HG02970 (cell line): ENCODE measurements around the gene FOXF1.

Source experiments
- ATAC-seq: cut with Tn5 transposase; IDR thresholded peaks from one replicate; pipeline ENCODE4 v1.9.1; 2021; ENCODE audit warnings: mild to moderate bottlenecking, moderate library complexity, moderate number of reproducible peaks; ENCODE audit not compliant: unreplicated experiment, low FRiP score

Gene FOXF1

GRCh38 chr16:86503830-86504229 lies 6.5 kb upstream of the FOXF1 start:
- ATAC-seq = no peak

GRCh38 chr16:86504315-86505184 lies 5.8 kb upstream of the FOXF1 start:
- ATAC-seq = no peak

- no peak for ATAC-seq
Measured at GRCh38 chr16:86505185-86505898, 5.0 kb upstream of the FOXF1 start.

GRCh38 chr16:86505899-86506864 lies 4.1 kb upstream of the FOXF1 start:
- no peak for ATAC-seq

- ATAC-seq = no peak
Measured at GRCh38 chr16:86507173-86508027, 2.9 kb upstream of the FOXF1 start.

GRCh38 chr16:86508028-86508946 lies 2.0 kb upstream of the FOXF1 start:
- ATAC-seq = no peak

GRCh38 chr16:86508947-86509758 lies 1.2 kb upstream of the FOXF1 start:
- no peak for ATAC-seq

GRCh38 chr16:86509759-86510464 lies 415 bp upstream of the FOXF1 start:
- ATAC-seq = no peak

GRCh38 chr16:86511317-86512161 lies 1.2 kb downstream of the FOXF1 start:
- no peak for ATAC-seq

- ATAC-seq = no peak
Measured at GRCh38 chr16:86512301-86512859, 2.1 kb downstream of the FOXF1 start.

- no peak for ATAC-seq
Measured at GRCh38 chr16:86512860-86513470, 2.6 kb downstream of the FOXF1 start.

GRCh38 chr16:86513471-86514277 lies 3.3 kb downstream of the FOXF1 start:
- no peak for ATAC-seq

- ATAC-seq = no peak
Measured at GRCh38 chr16:86514481-86515376, 4.4 kb downstream of the FOXF1 start.

GRCh38 chr16:86515413-86515776 lies 5.1 kb downstream of the FOXF1 start:
- ATAC-seq = no peak
